Activated CD4-positive, alpha-beta T cell treated with anti-CD3 and anti-CD28 coated beads, Interleukin-2, amount 10 ng/mL, durations not matched to agents 7 days and 5 days (primary cell): ENCODE data around the gene ABCD4. TPM values are rescaled to one million over a fixed set of nuclear protein-coding genes. Genes with fewer than 3 reads are reported as not detected.

Experiments used
- CTCF ChIA-PET: fragments of 350-600 bp; sonication (Branson Sonifier 250); formaldehyde crosslinking; loops from one replicate; lab custom pipeline; 2021; ENCODE audit warnings: antibody characterized with exemption; lab: Charles Lee
- POLR2A ChIA-PET: fragments of 350-600 bp; sonication (Branson Sonifier 250); formaldehyde crosslinking; loops from one replicate; lab custom pipeline; 2021; ENCODE audit warnings: antibody characterized with exemption; lab: Charles Lee
- DNase-seq: peaks from one replicate; pipeline ENCODE4 v3.0.0-alpha.2; 2020
- H3K27ac Mint-ChIP-seq: one replicate; pipeline ENCODE4 v1.8.0; 2021; ENCODE audit warnings: mild to moderate bottlenecking, moderate library complexity, mixed read lengths
- H3K27me3 Mint-ChIP-seq: one replicate; pipeline ENCODE4 v1.8.0; 2021; ENCODE audit warnings: mixed read lengths
- H3K36me3 Mint-ChIP-seq: one replicate; pipeline ENCODE4 v1.8.0; 2021; ENCODE audit warnings: low read depth, mixed read lengths
- H3K4me1 Mint-ChIP-seq: one replicate; pipeline ENCODE4 v1.8.0; 2021; ENCODE audit warnings: mixed read lengths
- H3K4me3 Mint-ChIP-seq: one replicate; pipeline ENCODE4 v1.8.0; 2021; ENCODE audit warnings: mild to moderate bottlenecking, moderate library complexity, mixed read lengths
- H3K9me3 Mint-ChIP-seq: one replicate; pipeline ENCODE4 v1.8.0; 2021; ENCODE audit warnings: mixed read lengths
- total RNA-seq, 2 experiments: library from RNA; stranded (reverse); gene quantifications; one replicate each; pipeline ENCODE4 v1.2.3, GENCODE V29; 2021

The ABCD4 gene
- total RNA-seq, 2 experiments from 2014 or later = 59.6 to 62.4 TPM

GRCh38 chr14:74326369-74327152, 23.8 kb upstream of the ABCD4 start:
- Mint-ChIP-seq H3K27me3 (peaks cover 15% of the 10 kb centered on the region), H3K4me3 (no peak overlapping the region), H3K36me3 (no peaks in the 10 kb centered on the region), H3K4me1 (no peaks in the 10 kb centered on the region), H3K9me3 (no peaks in the 10 kb centered on the region), H3K27ac (no peak overlapping the region)
- ChIA-PET POLR2A (no interaction called here), CTCF (no interaction called here)
- no peak for DNase-seq

- ChIA-PET CTCF (interaction anchor here (0.7 kb wide), 1 partner anchor 58 kb away, joined by 3 read pairs; no protein-coding TSS in a partner anchor), POLR2A (no interaction called here)
- no peaks in the 10 kb centered on the region for H3K9me3 Mint-ChIP-seq
- H3K4me3 Mint-ChIP-seq = no peak overlapping the region
- peaks cover 16% of the 10 kb centered on the region for H3K27me3 Mint-ChIP-seq
- H3K36me3 Mint-ChIP-seq = no peaks in the 10 kb centered on the region
- no peak for DNase-seq
- no peaks in the 10 kb centered on the region for H3K4me1 Mint-ChIP-seq
- H3K27ac Mint-ChIP-seq = no peak overlapping the region
Observed at GRCh38 chr14:74325446-74325845, 22.7 kb upstream of the ABCD4 start.

- no peak overlapping the region for H3K27ac Mint-ChIP-seq
- no peaks in the 10 kb centered on the region for H3K4me1 Mint-ChIP-seq
- ChIA-PET CTCF (interaction anchor here (0.7 kb wide), 1 partner anchor 58 kb away, joined by 3 read pairs; no protein-coding TSS in a partner anchor), POLR2A (no interaction called here)
- H3K9me3 Mint-ChIP-seq = no peaks in the 10 kb centered on the region
- no peak overlapping the region for H3K4me3 Mint-ChIP-seq
- peaks cover 16% of the 10 kb centered on the region for H3K27me3 Mint-ChIP-seq
- no peaks in the 10 kb centered on the region for H3K36me3 Mint-ChIP-seq
- no peak for DNase-seq
Observed at GRCh38 chr14:74324931-74325361, 22.2 kb upstream of the ABCD4 start.

GRCh38 chr14:74314576-74314975, 11.8 kb upstream of the ABCD4 start:
- no peaks in the 10 kb centered on the region for H3K4me1 Mint-ChIP-seq
- H3K27me3 Mint-ChIP-seq = no peaks in the 10 kb centered on the region
- H3K9me3 Mint-ChIP-seq = no peaks in the 10 kb centered on the region
- H3K4me3 Mint-ChIP-seq = no peak overlapping the region
- H3K27ac Mint-ChIP-seq = no peak overlapping the region
- CTCF ChIA-PET = no interaction called here
- DNase-seq = no peak
- no peaks in the 10 kb centered on the region for H3K36me3 Mint-ChIP-seq
- POLR2A ChIA-PET = no interaction called here

- Mint-ChIP-seq H3K36me3 (no peaks in the 10 kb centered on the region), H3K27ac (no peak overlapping the region), H3K9me3 (no peaks in the 10 kb centered on the region), H3K4me3 (no peak overlapping the region), H3K4me1 (no peaks in the 10 kb centered on the region), H3K27me3 (no peaks in the 10 kb centered on the region)
- DNase-seq = no peak
- ChIA-PET CTCF (interaction anchor here (1.8 kb wide), 1 partner anchor 9 kb away, joined by 6 read pairs; no protein-coding TSS in a partner anchor), POLR2A (no interaction called here)
Observed at GRCh38 chr14:74313601-74314000, 10.9 kb upstream of the ABCD4 start.

- no peaks in the 10 kb centered on the region for H3K4me1 Mint-ChIP-seq
- H3K36me3 Mint-ChIP-seq = no peaks in the 10 kb centered on the region
Observed at GRCh38 chr14:74312161-74312560, 9.4 kb upstream of the ABCD4 start.

GRCh38 chr14:74309125-74310022, 6.6 kb upstream of the ABCD4 start:
- POLR2A ChIA-PET = no interaction called here
- H3K27me3 Mint-ChIP-seq = no peaks in the 10 kb centered on the region
- CTCF ChIA-PET = interaction anchor here (0.6 to 0.7 kb wide), 3 partner anchors 12 to 116 kb away, joined by 3 to 4 read pairs (median 3); no protein-coding TSS in a partner anchor
- H3K27ac Mint-ChIP-seq = no peak overlapping the region
- no peak for DNase-seq
- H3K4me3 Mint-ChIP-seq = no peak overlapping the region
- H3K4me1 Mint-ChIP-seq = no peaks in the 10 kb centered on the region
- H3K9me3 Mint-ChIP-seq = no peaks in the 10 kb centered on the region
- no peaks in the 10 kb centered on the region for H3K36me3 Mint-ChIP-seq

More at GRCh38 chr14:74312161-74312560, 9.4 kb upstream of the ABCD4 start:
- ChIA-PET POLR2A (no interaction called here), CTCF (interaction anchor here (1.7 kb wide), 1 partner anchor 28 kb away, joined by 3 read pairs; no protein-coding TSS in a partner anchor)
- H3K27me3 Mint-ChIP-seq = no peaks in the 10 kb centered on the region
- H3K27ac Mint-ChIP-seq = no peak overlapping the region
- no peaks in the 10 kb centered on the region for H3K9me3 Mint-ChIP-seq
- H3K4me3 Mint-ChIP-seq = no peak overlapping the region
- no peak for DNase-seq

- ChIA-PET POLR2A (no interaction called here), CTCF (interaction anchor here (0.7 to 0.8 kb wide), 3 partner anchors 11 to 117 kb away, joined by 3 to 4 read pairs (median 3); no protein-coding TSS in a partner anchor)
- H3K36me3 Mint-ChIP-seq = no peaks in the 10 kb centered on the region
- no peaks in the 10 kb centered on the region for H3K4me1 Mint-ChIP-seq
- DNase-seq = no peak
- H3K4me3 Mint-ChIP-seq = no peak overlapping the region
- H3K27me3 Mint-ChIP-seq = no peaks in the 10 kb centered on the region
- H3K9me3 Mint-ChIP-seq = no peaks in the 10 kb centered on the region
- no peak overlapping the region for H3K27ac Mint-ChIP-seq
Observed at GRCh38 chr14:74308695-74309094, 6.0 kb upstream of the ABCD4 start.

GRCh38 chr14:74302152-74302628, 544 bp downstream of the ABCD4 start:
- Mint-ChIP-seq H3K4me3 (peak overlapping the region; percentile 95), H3K9me3 (no peaks in the 10 kb centered on the region), H3K36me3 (peaks cover 19% of the 10 kb centered on the region), H3K27me3 (no peaks in the 10 kb centered on the region), H3K4me1 (peaks cover 26% of the 10 kb centered on the region), H3K27ac (peak overlapping the region; percentile 95)
- ChIA-PET CTCF (interaction anchor here (0.7 to 1.1 kb wide), 5 partner anchors 8 to 51 kb away, joined by 3 to 5 read pairs (median 3); no protein-coding TSS in a partner anchor), POLR2A (no interaction called here)
- DNase-seq = peak; percentile 53

GRCh38 chr14:74301594-74302151, 1.1 kb downstream of the ABCD4 start:
- Mint-ChIP-seq H3K36me3 (peaks cover 19% of the 10 kb centered on the region), H3K27me3 (no peaks in the 10 kb centered on the region), H3K9me3 (no peaks in the 10 kb centered on the region), H3K4me1 (peaks cover 26% of the 10 kb centered on the region), H3K27ac (peak overlapping the region; percentile 95), H3K4me3 (peak overlapping the region; percentile 95)
- DNase-seq = no peak
- ChIA-PET CTCF (no interaction called here), POLR2A (no interaction called here)

- ChIA-PET CTCF (interaction anchor here (1.1 to 3.5 kb wide), 3 partner anchors 9 to 16 kb away, joined by 3 to 8 read pairs (median 5); no protein-coding TSS in a partner anchor), POLR2A (no interaction called here)
- peaks cover 23% of the 10 kb centered on the region for H3K36me3 Mint-ChIP-seq
- H3K27ac Mint-ChIP-seq = peak overlapping the region; percentile 76
- no peaks in the 10 kb centered on the region for H3K9me3 Mint-ChIP-seq
- no peak for DNase-seq
- H3K4me3 Mint-ChIP-seq = no peak overlapping the region
- H3K27me3 Mint-ChIP-seq = no peaks in the 10 kb centered on the region
- H3K4me1 Mint-ChIP-seq = peaks cover 26% of the 10 kb centered on the region
Observed at GRCh38 chr14:74299061-74299545, 3.6 kb downstream of the ABCD4 start.

- DNase-seq = no peak
- H3K36me3 Mint-ChIP-seq = peaks cover 23% of the 10 kb centered on the region
- CTCF ChIA-PET = interaction anchor here (0.9 to 3.5 kb wide), 4 partner anchors 11 to 15 kb away, joined by 3 to 8 read pairs (median 6); no protein-coding TSS in a partner anchor
- H3K4me1 Mint-ChIP-seq = peaks cover 20% of the 10 kb centered on the region
- no peaks in the 10 kb centered on the region for H3K27me3 Mint-ChIP-seq
- H3K27ac Mint-ChIP-seq = no peak overlapping the region
- H3K4me3 Mint-ChIP-seq = no peak overlapping the region
- no peaks in the 10 kb centered on the region for H3K9me3 Mint-ChIP-seq
- POLR2A ChIA-PET = interaction anchor here (0.6 kb wide), 1 partner anchor 48 kb away, joined by 4 read pairs; no protein-coding TSS in a partner anchor
Observed at GRCh38 chr14:74297986-74298385, 4.7 kb downstream of the ABCD4 start.
